GM21619 (cell line): ENCODE data around the gene AHNAK2.
A peak's percentile ranks its signal among the peaks of the same experiment; 100 is the strongest.

Experiments
- ATAC-seq: cut with Tn5 transposase; IDR thresholded peaks from one replicate; pipeline ENCODE4 v1.9.1; 2021; ENCODE audit not compliant: unreplicated experiment

Gene AHNAK2

DNA sequence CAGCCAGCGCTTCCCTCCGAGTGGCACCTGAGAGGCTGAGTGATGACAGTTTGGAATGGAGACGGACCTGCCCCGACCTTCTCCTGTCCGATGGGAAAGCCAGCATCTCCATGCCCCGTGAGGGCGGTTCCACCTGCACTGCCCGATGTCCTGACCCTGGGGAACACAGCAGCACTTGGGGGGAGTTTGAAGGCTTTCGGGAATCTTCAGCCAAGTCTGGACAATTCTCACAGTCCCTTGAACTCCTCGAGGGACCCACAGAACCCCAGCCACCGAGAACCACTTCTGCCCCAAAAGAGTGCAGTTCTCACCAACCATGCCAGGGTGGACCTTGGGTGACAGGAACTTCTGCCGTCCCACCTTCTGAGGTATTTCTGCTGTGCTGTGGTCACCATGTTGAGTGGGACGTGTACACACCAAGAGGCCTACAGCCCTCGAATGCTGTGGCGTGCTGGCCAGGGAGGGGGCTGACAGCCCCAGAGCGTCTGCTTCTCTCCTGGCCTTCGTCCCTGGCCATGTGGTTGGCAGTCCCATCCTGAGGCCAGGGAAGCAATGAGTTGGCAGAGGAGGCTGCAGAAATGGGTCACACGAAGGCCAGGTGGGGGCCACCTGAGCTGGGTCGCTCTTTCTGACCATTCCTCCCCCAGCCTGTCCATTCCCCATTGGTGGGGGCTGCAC is 8.5 kb upstream of the AHNAK2 start:
- no peak for ATAC-seq

DNA sequence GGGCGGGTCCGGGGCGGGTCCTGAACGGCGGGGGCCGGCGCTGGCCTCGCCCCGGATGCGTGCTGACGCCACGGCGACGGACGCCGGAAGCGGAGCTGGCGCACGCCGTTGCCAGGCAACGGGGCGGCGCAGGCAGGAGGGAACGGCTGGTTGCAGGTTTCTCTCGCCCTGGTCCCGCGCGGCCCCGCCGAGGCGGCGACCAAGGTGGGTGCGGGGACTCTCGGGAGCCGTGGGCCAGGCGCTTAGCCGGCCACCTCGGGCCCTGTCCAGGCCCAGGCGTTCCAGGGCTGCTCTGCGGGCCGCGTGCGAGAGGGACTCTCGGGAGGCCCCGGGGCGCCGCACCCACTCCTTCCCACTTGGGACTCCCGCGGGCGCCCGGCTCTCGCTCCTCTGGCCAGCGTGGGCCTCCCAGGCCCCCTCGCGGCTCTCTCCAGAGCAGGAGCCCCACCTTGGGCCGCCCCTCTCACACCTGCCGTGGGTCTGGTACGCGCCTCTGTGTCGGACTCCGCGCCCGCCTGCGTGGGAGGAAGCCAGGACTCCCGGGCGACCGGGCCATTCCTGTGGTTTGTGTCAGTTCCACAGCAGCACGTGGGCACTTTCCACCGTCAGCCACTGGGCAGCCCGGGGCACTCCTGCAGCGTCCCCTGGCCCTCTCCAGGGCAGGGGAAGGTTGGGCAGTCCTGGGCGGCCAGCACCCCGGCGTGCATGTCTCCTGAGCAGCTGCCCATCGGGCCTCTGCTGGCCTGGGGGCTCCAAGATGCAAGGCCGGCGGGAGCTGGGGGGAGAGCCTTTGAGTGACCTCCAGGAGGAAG is 7.7 kb upstream of the AHNAK2 start, which contains the start of gene CLBA1:
CLBA1 (plus strand) TSS at position 114 of the 812 bp plus-strand sequence; CDS start at position 758, 644 bp downstream.
- peak; percentile 92 for ATAC-seq

- no peak for ATAC-seq
Measured at GRCh38 chr14:104984056-104984894, 6.1 kb upstream of the AHNAK2 start.

GRCh38 chr14:104983231-104983721 is 5.1 kb upstream of the AHNAK2 start:
- ATAC-seq: no peak

DNA sequence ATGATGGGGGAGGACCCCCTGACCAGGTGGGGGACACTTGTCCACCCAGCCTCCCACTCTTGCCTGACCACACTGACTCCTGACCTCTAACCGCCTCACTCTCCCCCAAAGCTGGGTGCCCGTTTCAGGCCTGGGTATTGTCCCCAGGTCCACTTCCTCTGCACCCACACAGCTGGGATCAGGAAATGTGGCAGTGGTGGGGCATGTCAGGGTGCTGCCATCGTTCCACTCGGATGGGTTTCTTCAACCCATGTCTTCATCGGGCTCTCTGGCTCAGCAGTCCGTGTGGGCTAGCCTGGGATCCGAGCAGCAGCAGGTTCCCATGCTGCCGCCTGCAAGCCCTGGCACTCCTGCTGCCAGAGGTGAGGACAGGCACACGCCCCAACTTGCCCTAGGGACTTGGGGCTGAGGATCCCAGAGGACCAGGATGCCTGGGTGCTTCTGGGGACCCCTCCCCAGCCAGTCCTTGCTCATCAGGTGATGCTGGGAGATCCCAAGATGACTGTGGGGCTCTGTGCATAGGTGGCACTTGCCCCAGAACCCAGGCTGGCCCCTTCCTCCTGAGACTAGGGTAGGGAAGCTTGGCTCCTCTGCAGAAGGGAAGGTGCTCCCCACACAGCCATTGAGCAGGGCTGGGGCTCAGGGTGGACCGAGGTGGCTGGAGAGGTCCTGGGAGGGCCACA is 4.5 kb upstream of the AHNAK2 start:
- ATAC-seq: no peak

- ATAC-seq: no peak
Measured at GRCh38 chr14:104981699-104982541, 3.7 kb upstream of the AHNAK2 start.

DNA sequence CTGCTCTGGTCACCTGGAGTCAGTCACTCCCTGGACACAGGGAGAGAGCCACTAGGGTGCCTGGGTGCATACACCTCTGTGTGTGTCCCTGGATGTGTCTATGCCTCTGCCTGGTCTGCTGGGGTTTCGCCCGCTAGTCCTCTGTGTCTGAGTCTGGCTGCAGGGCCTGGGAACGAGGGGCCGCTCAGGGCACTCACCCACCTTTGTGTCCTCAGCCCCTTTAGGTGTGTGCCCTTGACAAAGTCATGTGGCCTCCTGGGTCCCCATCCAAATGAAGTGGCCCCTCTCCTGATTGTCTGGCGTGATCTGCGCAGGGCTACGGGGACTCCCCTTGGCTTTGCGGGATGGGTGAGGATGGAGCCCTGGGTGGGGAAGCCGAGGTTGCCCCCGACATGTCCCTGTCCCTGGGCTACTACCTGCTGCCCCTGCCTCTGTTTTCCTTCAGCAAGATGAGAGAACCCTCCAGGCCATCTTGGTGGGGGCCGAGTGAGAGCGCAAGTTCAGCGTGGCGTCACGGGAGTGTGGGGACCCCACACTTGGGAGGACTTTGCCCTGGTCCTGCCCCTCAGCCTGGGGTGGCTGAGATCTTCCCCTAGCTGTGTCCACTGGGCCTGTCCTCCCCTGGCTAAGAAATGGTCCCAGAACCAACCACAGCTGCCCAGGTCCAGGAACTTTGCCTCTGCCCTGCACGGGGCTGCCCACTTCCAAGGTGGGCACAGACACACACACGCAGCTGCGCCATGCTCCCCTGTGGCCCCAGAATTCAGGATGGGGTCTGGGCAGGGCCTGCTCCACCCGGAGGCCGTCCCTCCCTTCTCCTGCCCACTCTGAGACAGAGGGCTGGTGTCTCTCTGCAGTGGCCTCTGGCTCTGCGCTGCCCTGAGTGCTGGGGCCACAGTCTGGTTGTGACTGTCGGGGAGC is 2.7 kb upstream of the AHNAK2 start:
- no peak for ATAC-seq

DNA sequence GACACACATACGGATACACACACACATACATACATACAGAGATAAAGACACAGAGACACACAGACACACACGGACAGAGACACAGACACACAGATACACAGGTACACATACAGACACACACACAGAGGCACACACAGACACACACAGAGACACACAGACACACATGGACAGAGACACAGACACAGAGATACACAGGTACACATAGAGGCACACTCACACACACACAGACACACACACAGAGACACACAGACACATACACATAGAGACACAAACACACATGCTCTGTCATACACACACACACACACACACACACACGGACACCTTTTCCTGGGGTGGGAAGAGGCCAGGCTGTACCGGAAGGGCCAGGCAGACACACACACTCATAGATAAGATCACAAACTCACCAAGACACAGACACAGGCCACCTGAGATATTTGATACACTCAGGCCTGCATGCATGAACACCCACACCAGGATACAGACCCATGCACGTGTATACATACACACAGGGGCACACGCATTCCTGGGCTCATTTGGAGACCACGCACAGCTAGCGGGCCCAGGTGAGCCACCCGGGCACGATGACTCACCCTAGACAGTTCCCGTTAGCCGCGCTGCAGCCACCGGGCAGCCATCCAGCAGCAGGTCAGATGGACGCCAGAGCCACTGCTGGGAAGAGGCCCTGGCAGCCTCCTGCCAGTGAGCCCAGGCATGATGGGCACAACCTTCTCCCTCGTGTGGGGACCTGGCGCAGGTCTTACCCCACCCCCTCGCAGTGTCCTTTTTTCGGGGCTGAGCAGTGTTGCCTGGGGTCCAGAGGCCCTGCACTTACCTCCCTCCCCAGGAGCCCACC is 1.8 kb upstream of the AHNAK2 start:
- no peak for ATAC-seq

- no peak for ATAC-seq
Measured at GRCh38 chr14:104978746-104979691, 845 bp upstream of the AHNAK2 start.

- no peak for ATAC-seq
Measured at GRCh38 chr14:104977008-104977680, 1.0 kb downstream of the AHNAK2 start.

GRCh38 chr14:104976198-104977007 is 1.8 kb downstream of the AHNAK2 start:
- peak; percentile 47 for ATAC-seq

DNA sequence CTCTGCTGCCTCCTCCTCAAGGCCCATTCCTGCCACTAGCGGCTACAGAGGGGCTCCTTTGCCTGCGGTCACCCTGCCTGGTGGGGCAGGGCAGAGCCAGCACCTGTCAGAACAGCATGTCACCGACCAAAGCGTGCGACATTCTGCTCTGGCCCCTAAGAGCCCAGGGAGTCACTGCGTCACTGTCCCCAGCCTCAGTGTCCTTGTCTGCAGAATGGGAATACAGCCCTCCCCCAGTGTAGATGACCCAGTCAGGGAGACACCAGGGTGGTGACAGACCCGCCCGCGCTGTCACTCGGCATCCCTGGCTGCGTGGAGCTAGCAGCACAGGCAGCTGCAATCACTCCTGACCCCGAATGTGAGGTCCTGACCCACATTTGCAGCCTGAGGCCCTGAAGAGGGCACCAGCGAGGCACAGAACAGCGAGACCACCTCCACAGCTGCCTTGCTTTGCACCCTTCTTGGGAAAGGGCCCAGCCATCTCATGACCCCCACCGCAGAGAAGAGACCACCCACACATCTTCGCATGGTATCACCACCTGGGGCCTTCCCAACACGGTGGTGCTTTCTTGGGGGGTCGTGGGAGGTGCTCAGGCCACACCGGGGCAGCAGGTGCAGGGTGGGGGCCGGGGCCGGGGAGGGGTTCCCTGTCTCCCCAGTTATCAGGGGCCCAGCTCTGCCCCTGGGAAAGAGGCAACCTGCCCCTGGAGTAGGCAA is 2.5 kb downstream of the AHNAK2 start:
- no peak for ATAC-seq

- ATAC-seq: no peak
Measured at GRCh38 chr14:104974665-104975390, 3.3 kb downstream of the AHNAK2 start.

- ATAC-seq: no peak
Measured at GRCh38 chr14:104974146-104974541, 4.0 kb downstream of the AHNAK2 start.
